HG02970 (cell line): ENCODE data around the gene CHERP.
"Not testable (repeated sequence)": the region's sequence is repeated elsewhere in the genome, so short reads cannot be mapped to it uniquely, and the experiment has no call there.

ENCODE experiments used
- ATAC-seq: cut with Tn5 transposase; IDR thresholded peaks from one replicate; pipeline ENCODE4 v1.9.1; 2021; ENCODE audit warnings: mild to moderate bottlenecking, moderate library complexity, moderate number of reproducible peaks; ENCODE audit not compliant: unreplicated experiment, low FRiP score

CHERP gene

DNA sequence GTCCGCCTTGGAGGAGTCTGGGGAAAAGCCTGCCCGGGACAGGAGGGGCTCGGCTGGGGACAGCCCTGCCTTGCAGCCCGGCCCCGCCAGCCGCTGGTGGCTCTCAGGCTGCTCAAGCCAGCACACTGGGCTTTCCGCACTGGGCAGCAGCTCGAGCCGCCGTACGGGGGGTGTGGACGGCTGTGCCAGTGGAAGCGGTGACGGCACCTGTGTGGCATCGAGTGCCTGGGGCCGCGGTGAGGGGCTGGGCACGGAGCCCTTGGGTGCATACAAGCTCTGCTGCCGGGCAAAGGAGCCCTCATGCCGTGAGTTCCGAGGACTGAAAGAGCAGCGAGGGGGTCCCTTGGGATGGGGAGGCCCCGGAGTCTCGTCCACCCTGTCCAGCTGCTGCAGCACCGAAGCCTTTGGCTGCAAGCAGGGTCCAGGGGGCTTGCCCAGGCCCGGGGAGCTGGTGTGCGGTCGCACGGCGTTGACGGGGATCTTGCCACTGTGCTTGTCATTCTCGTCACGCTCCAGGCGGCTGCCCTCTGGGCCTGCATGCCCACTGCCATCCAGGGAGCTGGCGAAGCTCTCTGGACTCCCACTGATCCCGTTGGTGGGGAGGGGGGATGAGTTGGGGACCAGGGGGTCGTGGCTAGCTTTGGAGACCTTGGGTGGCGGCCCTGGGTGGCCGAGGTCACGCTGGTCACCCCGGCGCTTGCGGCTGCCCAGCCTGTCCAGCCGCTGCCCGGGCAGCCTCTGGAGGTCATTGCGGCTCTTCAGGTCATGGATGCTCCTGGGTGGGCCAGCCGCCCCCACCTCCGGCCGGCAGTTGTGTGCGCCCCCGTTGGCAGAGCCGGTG lies 34.7 kb upstream of the CHERP start:
- ATAC-seq, result no peak

DNA sequence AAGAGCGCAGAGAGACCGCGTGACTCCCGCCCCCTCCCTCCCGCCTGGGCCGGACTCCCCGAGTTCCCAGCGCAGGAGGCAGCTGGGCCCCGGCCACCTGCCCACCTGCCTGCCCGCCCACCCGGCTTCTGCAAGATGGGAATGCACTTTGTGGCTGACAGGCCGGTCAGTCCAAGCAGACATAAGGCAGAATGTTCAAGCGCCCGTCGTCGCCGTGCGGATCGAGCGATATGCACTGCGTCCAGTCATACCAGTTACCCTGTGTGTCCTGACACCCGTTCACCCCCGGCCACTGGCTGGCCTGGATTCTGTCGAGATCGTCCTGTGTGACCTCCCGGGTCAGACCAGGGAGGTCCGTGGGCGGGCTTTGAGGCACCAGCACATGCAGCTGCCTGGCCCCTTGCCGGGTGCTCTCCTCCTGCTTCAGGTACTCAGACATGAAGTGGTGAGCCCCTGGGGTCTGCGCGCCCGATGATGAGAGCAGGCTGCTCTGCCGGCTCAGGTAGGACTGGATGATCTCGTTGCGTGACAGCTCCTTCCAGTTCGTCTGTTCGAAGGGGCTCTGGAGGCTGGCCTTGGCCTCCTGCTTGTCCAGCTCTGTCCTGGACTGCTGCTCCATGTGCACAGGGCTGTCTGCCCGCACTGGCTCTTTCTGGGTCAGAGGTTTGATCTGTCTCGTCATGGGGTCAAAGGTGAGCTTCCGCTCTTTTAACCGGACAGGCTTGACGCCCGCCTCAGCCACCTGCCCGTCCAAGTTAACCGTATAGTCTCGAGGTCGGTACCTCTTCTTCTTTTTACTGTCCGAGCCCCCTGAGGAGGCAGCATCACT lies 33.8 kb upstream of the CHERP start:
- no peak for ATAC-seq

DNA sequence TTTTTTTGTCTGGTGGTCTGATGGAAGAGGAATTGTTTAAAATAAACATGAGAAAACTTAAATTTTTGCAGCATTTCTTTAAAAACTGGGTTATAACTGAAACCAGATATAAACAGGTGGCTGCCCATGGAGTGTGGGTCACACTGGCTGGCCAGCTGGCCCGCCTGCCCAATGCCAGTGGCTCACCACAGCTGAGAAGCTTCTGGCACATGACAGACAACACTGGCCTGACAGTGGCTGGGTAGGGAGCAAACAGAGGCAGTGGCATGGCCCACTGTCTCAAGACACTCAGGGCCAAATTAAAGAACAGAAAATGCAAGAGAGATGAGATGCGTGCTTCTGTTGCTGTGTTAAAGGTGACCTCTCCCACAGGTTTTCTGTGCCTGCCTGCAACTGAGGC lies 33.0 kb upstream of the CHERP start:
- ATAC-seq, result no peak

DNA sequence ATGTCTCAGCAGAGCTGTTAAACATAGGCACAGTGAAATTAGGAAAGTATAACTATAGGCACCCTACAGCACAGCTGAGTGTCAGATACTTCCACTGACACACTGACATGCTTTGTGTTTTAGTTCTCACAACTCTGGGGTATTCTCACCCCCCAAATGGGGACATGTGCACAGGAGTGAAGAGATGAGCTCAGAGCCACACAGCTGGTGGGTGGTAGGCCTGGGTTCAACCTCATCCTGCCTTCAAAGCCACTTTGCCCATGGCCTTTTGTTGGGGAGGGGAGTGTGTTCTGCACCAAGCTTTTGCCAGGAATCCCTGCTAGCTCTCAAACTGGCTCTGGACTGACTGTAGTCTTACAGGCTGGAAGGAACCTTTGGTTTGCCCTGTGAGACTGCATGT lies 31.7 kb upstream of the CHERP start:
- no peak for ATAC-seq

DNA sequence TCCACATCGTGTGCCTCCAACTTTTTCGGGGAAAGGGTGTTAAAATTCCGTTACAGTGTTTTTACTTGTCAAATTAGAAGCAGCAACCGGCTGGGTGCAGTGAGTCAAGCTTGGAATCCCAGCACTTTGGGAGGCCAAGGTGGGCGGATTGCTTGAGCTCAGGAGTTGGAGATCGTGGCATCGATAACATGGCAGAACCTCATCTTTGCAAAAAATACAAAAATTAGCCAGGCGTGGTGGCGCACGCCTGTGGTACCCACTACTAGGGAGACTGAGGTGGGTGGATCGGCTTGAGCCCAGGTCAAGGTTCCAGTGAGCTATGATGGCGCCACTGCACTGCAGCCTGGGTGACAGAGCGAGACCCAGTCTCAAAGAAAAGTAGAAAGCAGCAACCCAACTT lies 31.1 kb upstream of the CHERP start:
- ATAC-seq, result no peak

DNA sequence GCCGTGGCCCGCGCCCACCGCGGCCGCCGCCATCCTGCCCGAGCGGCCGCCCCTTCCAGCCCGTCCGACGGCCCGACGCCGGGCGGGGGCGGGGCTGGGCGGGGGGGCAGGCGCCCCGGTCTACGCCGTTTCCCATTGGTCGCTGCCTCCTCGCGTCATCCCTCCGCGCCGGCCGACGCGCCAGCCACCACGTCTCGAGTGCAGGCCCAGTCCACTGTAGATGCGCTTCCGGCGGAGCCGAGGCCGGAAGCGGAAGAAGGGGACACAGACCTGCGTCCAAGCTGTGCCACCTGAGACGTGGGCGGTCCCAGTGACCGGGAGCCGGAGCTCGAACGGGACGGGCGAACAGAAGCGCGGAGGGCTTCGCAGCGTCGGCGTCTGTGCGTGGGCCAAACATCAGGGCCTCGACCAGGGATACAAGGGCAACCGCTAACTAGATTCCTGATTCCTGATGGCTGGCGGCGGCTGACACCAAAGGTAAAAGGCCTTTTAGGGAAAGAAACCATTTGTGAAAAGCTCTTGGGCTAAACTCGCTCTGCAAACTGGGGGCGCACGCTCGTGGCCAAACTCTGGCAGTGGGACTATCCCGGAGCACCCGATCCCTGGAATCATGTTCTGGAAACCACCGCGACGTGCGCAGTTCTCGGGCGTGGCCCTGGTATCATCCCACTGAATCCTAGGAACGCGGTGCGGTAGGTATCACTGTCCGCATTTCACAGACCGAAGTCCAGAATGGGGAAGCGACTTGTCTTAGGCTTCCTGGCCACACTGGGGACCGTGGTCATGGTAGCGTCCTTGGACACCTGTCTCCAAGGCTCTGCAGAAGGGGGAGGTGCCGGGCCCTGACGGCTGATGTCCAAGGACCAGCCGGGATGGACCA lies 30.3 kb upstream of the CHERP start, which contains the start of gene SLC35E1:
SLC35E1 (minus strand) TSS at position 84 of the 880 bp plus-strand sequence; CDS start at position 33, 51 bp downstream.
- ATAC-seq, result peak; percentile 86

DNA sequence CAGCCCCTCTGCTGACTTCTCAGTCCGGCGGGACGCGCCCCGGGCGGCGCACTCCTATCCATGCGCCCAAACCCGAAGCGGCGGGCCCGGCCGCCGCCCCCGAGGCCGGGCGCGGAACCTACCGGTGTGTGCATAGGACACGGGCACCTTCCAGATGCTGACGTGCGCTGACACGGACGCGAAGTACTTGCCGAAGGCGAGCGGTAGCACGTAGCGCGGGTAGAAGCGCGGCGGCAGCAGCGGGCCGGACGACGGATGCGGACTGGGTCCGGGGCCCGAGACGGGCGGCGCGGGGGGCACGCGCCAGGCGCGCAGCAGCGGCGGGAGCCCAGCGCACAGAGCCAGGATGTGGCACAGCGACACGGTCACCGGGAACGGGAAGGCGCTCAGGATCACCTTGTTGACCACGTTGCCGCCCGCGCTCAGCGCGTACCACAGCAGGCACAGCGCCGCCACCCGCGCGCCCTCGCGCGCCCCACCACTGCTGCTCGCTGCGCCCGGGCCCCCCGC lies 29.6 kb upstream of the CHERP start:
- peak; percentile 30 for ATAC-seq

DNA sequence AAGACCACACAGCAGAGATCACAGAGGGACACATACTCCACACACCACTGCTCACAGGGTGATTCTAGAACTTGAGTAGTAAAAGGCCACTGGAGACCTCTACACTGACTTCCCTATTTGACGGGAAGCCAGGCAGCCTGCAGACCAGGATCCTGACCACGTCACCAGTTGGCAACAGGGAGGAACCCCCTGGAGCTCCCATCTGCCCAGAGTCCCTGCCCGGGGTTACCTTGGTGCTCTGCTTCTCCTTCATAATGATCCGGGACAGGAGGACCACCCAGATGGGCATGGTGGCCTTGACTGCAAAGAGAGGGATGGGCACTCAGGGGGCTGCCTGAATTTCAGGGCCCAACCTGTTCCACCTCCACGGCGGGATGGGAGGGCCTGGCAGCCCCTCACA lies 29.0 kb upstream of the CHERP start:
- no peak for ATAC-seq

DNA sequence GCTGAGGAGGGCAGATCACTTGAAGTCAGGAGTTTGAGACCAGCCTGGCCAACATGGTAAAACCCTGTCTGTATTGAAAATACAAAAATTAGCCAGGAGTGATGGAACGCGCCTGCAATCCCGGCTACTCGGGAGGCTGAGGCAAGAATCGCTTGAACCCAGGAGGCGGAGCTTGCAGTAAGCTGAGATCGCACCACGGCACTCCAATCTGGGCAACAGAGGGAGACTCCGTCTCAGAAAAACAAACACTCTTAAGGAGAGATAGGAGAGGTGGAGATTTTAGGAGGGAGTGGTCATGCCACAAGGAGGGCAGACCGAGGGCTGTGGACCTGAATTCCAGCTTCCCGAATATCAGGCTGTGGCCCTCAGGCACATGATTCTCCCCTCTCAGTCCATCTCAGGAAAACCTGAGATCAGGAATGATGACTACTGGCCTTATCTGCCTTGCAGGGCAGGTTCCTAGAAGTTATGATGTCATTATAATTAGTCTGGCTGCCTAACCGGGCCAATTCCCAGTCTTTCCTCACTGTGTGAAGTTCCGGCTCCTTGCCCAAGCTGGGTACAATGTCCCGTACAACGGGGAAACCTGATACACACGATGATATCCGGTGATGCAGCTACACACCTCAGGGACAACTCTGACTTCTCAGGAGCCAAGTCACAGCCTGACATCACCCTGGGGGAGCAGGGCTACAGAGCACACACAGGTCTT lies 27.5 kb upstream of the CHERP start:
- ATAC-seq, result no peak

DNA sequence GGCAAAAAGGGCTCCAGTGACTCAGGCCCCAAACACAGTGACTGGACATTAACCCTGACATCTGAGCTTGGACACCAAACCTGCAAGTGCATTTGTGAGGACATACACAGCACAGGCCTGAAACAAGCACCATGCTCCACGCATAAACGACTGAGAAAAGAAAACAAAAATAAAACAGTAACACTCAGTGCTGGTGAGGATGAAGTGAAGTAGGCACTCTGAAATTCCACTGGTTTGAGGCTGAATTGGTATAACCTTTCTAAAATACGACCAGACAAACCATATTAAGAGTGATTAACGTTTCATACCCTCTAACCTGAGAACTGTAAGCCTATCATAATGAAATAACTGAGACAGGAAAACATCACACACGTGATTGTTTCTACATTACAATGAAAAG lies 24.5 kb upstream of the CHERP start:
- ATAC-seq, result no peak

DNA sequence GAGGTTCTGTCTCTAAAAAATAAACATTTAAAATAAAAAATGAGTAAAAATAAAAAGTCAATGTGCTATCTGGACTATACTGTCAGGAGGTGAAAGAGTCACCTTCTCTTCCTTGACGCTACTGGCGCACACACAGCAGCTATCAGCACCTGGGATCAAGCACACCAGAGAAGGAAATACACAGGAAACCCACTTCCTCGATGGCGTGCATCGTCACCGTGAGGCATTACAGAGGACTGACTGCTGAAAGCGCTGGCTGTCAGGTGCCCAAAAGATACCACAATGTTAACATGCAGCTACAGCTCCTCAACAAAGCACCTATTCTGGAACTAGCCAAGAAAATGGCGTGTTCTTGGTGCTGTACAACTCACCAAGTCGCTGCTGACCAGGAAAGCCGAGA lies 23.9 kb upstream of the CHERP start:
- no peak for ATAC-seq

DNA sequence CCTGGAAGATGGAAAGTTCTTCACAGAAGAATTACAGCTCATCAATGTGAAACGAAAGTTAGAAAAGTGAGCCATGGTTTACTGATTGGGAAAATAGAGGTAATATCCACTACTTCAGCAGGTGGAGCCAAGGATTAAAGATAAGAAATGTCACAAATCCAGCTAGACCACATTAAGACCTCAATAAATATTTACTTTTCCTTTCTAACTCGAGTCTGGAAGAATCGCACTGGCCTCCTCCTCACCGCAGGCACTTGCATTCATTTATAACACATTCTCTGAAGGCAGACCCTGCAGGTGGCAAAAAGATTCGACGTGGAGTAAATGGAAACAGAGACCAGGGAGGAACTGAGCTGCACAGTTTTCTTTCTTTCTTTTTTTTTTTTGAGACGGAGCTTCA lies 22.6 kb upstream of the CHERP start:
- ATAC-seq, result no peak

DNA sequence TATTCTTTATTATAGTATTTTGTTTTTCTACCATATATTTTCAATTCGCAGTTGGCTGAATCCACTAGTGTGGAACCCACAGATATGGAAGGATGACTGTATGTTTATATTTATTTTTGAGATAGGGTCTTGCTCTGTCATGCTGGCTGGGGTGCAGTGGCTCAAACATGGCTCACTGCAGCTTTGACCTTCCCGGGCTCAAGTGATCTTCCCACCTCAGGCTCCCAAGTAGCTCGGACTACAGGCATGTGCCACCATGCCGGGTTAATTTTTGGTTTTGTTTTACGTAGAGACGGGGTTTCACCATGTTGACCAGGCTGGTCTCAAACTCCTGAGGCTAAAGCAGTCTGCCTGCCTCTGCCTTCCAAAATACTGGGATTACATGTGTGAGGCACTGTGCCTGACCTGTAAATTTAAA lies 20.4 kb upstream of the CHERP start:
- ATAC-seq, result no peak

DNA sequence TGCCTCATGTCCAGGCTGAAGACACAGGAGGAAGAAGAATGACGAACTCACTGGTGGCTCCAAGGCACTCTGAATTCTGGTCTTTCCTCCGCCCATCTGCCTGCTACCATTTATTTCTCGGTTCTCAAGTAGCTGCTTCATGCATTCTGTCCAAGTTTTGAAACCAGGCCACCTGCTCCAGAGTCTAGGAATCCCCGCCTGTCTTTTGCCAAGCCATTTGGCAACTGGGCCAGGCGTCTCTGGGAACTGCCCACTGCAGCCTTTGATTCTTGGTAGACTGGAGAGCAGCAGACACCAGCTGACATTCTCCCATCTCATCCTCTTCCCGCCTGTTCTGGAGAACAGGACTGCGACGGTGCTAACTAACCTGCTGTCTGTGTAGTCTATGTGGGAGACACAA lies 19.1 kb upstream of the CHERP start:
- ATAC-seq, result no peak

DNA sequence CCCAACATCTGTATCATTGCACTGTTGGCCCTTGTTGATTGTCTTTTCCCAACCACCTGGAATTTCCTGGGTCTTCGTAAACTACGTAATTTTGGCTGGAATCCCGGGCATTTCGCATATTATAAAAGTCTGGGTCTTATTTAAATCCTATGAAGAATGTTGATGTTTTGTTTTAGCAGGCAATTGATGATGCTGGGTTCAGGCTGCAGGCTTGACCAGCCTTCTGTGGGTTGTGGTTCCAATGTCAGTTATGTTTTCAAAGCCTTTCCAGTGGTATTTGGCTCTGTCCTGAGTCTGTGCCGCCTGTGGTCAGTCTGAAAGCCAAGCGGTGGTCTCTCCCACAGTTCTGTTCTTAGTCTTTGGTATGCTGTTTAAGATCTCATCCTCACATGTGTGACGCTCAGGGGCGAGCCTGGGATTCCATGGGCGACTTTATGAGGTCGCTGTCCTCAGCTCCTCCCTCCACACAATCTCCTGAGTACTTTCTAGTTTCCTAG lies 17.6 kb upstream of the CHERP start:
- no peak for ATAC-seq

DNA sequence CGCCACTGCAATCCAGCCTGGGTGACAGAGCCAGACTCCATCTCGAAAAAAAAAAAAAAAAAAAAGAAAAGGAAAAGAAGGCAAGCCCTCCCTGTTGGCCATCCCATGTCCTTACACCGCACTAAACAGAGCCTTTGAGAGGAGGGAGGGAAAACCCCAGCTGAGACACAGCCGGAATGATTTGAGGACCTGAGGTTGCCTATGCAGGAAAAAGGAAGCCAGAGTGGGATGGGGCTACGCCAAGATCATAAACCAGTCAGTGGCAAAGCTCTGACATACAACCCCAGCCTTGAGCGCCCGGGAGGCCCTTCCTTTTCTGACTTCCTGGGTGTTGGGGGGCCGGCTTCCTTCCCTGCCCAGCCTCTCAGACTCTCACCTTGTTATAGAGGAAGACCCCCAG lies 12.5 kb upstream of the CHERP start:
- ATAC-seq, result no peak

DNA sequence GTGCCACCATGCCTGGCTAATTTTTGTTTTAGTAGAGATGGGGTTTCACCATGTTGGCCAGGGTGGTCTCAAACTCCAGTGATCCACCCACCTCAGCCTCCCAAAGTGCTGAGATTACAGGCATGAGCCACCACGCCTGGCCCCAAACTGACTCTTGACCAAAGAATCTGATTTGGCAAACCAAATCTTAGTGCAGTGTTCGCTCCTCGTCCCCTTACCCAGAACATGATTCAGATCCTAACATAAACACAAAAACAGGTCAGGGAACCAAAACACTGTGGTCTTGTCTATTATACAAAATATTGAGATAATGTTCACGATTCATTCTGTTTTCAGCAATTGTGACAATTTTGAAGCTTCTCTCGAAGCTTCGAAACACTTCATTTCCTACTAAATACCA lies 9.7 kb upstream of the CHERP start:
- ATAC-seq, result not testable (repeated sequence)

DNA sequence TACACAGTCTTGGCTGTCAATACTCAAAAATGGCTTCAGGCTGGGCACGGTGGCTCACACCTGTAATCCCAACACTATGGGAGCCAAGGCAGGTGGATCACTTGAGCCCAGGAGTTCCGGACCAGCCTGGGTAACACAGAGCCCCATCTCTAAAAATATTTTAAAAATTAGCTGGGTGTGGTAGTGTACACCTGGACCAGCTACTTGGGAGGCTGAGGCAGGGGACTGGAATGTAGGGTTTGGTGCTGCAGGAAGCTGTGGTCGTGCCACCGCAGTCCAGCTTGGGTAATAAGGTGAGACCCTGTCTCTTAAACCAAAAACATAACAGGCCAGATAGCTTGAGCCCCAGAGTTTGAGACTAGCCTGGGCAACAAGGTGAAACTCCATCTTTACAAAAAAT lies 6.7 kb upstream of the CHERP start:
- ATAC-seq, result no peak

DNA sequence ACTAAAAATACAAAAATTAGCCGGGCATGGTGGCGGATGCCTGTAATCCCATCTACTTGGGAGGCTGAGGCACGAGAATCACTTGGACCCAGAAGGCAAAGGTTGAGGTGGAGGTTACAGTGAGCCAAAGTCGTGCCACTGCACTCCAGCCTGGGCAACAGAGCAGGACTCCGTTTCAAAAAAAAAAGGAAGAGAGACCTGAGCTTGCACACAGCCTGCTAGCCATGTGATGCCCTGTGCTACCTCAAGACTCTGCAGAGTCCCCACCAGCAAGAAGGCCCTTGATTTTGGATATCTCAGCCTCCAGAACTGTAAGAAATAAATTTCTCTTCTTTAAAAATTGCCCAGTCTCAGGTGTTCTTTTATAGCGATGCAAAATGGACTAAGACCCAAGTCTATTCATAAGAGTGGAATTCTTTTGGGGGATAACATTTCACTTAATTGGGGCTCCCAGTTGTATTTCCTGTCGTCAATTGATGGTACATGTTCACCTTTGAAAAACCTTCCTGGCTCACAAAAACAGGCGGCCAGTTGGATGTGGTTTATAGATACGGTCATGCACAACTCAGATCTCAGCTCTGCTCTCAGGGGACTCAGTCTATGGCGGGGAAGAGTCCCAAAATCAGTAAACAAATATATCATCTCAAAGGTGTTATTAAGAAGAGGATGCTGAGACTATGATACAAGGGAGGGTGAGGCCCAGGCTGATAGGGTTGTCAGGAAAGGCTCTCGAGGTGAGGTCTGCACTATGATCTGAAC lies 2.4 kb upstream of the CHERP start:
- ATAC-seq, result no peak
